ENCODE data around the gene SDF4.

SDF4 gene

DNA sequence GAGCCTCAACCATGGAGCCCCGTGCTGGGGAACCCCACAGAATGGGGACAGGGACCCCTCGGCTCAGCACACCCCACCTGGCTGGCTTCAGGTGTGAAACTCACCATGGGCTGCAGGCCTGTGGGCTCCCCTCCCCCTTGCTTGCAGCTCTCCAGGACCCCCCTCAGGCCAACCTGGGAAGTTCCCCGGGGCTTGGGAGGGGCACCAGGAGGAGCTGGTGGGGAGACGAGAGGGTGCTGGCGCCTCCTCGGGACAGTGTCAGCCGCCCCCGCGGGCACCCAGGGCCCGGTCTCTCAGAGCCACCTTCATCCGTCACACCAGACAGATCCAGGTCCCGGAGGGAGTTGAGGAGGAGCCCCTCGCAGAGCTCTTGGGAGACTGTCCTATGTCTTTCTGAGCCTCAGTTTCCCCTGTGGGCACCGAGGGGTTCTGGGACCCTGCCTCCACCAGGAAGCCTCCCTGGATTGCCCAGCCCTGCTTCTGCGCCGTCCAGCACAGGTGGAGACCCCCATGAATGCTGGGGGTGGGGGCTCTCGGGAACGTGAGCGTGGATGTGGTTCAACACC, 24.8 kb downstream of the SDF4 start:
- no peak overlapping the region for H3K27ac ChIP-seq
- TF ChIP-seq, protein P1, sequence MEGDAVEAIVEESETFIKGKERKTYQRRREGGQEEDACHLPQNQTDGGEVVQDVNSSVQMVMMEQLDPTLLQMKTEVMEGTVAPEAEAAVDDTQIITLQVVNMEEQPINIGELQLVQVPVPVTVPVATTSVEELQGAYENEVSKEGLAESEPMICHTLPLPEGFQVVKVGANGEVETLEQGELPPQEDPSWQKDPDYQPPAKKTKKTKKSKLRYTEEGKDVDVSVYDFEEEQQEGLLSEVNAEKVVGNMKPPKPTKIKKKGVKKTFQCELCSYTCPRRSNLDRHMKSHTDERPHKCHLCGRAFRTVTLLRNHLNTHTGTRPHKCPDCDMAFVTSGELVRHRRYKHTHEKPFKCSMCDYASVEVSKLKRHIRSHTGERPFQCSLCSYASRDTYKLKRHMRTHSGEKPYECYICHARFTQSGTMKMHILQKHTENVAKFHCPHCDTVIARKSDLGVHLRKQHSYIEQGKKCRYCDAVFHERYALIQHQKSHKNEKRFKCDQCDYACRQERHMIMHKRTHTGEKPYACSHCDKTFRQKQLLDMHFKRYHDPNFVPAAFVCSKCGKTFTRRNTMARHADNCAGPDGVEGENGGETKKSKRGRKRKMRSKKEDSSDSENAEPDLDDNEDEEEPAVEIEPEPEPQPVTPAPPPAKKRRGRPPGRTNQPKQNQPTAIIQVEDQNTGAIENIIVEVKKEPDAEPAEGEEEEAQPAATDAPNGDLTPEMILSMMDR (conservative IDR thresholded peaks at IDR 0.05), result no peak
- TF ChIP-seq ZFX (IDR thresholded peaks at IDR 0.05), result no peak

DNA sequence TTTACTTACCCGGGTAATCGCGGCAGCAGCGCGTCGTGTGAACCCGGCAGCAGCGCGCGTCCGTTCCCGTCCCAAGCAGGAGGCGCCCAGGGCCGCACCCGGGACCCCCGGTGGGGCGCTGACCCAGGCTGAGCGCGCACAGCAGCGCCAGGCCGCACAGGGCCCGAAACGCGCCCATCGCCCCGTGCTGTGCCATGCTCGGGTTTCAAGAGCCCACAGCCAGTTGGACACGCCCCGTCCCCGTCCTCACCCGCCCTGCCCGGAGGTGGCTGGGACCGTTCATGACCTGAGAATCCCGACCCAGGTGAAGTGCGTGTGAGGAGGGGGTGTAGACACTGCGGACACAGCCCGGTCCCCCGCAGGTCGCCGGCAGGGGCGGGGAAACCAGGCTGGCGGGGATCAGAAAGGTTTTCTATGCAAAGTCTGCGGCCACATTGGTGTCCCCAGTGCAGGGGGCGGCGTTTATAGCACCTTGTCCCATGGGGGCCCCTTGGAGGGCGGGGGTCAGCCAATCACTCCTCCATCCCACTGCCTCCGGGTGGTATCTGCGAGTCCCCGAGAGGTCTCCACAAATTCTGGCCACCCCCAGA, 25.3 kb downstream of the SDF4 start, which contains the start of gene TNFRSF18:
Gene TNFRSF18, minus strand, starts transcription at position 217 of the 590 bp plus-strand sequence. Its CDS starts 21 bp downstream, at position 196.
- TF ChIP-seq ZFX (IDR thresholded peaks at IDR 0.05), result peak; percentile 46; the same call in 1 of the 2 replicates
- TF ChIP-seq, protein P1 (conservative IDR thresholded peaks at IDR 0.05), result no peak
- peak within 1 kb of the TSS; percentile 27 for H3K27ac ChIP-seq

GRCh38 chr1:1205769-1206375, 25.9 kb downstream of the SDF4 start:
- TF ChIP-seq, protein P1 (conservative IDR thresholded peaks at IDR 0.05), result no peak
- no peak for TF ChIP-seq ZFX (IDR thresholded peaks at IDR 0.05)
- peak overlapping the region; percentile 27 for H3K27ac ChIP-seq

DNA sequence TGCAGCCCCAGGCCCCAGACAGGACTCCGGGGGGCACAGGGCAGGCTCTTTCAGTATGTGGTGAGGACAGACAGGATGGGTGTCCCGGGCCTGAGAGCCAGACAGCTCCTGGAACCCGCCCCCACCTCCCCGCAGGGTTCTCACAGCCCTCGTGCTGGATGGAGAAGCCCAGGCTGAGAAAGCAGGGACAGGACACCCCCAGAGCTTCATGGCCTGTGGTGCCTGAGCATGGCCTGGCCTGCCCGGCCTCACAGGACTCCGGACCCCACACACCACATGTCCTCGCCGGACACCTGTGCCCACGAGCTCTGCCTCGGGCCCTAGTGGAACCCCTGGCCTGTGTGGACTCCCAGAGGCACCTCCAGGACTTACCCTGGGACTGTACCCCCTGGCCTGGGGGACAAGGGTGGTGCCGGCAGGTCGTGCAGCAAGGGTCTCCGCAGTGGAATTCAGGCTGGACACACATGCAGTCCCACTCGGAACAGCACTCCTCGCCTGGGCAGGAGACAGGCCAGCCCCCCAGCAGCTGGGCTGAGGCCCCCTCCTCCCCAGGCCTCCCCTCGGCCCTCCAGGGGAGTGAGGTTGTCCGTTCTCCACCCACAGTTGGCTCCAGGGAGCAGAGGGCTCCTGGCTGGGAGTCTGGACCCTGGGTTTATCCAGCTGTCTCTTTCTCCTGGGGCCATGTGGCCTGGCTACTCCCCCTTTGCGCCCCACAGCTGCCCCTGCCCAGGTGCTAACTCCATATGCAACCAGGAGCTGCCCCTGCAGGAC, 26.6 kb downstream of the SDF4 start:
- no peak for TF ChIP-seq ZFX (IDR thresholded peaks at IDR 0.05)
- TF ChIP-seq, protein P1 (conservative IDR thresholded peaks at IDR 0.05), result no peak
- H3K27ac ChIP-seq, result peak overlapping the region; percentile 27; the same call in 1 of the 2 replicates

DNA sequence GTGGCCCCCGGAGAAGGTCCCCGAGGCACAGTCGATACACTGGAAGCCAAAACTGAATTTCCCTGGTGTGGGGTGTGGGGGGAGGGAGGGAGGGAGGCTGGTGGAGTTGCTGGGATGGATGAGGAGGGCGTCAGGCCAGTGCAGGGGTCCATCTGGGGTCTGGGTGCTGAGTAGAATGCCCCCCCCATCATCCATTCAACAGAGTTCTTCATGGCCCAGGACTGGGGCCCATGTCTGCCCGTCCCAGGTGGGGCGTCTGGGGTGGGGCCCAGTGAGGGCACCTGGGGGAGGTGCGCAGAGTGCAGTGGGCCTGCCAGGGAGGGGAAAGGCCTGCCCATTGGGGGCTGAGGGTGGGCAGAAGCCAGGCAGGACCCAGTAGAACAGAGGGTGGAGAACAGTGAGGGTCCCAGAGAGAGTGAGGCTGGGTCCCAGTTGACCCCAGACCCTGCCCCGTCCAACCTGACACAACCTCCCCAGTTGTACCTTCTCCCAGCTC, 27.3 kb downstream of the SDF4 start:
- no peak for TF ChIP-seq ZFX (IDR thresholded peaks at IDR 0.05)
- TF ChIP-seq, protein P1 (conservative IDR thresholded peaks at IDR 0.05), result no peak
- H3K27ac ChIP-seq, result no peak overlapping the region

- H3K27ac ChIP-seq, result no peak overlapping the region
- TF ChIP-seq, protein P1 (conservative IDR thresholded peaks at IDR 0.05), result no peak
- TF ChIP-seq ZFX (IDR thresholded peaks at IDR 0.05), result no peak
Observed at GRCh38 chr1:1203561-1204424, 28.0 kb downstream of the SDF4 start.
